Stimulated activated CD8-positive, alpha-beta memory T cell treated with anti-CD3 and anti-CD28 coated beads, Interleukin-15, amount 100 ng/mL, for 24 hours (primary cell): Measurements from ENCODE around the gene FAM217A.

Source experiments
- DNase-seq: peaks from one replicate; pipeline ENCODE4 v3.0.0-alpha.2; 2020; ENCODE audit warnings: low read depth

The FAM217A gene

DNA sequence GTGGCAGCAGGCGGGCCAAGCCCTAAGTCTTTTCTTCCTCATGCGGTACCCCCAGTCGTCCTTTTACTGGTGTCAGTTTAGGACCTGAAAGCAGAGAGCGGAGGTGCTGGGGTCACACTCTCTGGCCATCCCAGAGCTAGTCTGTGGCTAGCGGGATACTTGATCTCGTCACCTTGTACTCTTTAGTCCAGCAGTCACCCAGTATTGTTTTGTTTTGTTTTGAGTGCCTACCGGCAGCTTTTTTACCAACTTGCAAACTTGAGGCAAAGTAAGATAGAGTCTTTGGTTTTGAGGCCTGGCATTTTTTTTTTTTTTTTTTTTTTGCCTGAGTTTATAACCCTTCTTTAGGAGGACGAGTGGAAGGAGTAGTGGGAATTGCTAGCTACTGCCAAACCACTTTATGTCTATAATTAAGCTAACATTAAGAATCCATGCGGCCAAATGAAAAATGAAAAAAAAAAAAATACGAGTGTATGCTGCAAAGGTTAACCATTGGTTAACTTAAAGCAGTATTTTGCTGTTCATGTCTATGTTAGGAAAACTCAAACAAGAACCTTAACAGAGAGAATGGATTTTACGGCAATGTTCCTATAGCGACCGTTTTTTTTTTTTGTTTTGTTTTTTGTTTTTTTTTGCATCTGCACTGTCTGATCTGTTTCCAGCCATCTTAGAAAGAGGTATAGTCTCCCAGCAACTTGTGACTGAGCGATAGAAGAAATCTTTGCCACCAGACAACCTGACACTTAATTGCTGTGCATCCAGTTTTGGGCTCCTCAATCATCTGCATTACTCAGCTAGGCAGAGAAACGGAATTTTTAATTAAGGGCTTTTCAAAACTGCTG, 56.9 kb downstream of the FAM217A start:
- DNase-seq, result no peak

DNA sequence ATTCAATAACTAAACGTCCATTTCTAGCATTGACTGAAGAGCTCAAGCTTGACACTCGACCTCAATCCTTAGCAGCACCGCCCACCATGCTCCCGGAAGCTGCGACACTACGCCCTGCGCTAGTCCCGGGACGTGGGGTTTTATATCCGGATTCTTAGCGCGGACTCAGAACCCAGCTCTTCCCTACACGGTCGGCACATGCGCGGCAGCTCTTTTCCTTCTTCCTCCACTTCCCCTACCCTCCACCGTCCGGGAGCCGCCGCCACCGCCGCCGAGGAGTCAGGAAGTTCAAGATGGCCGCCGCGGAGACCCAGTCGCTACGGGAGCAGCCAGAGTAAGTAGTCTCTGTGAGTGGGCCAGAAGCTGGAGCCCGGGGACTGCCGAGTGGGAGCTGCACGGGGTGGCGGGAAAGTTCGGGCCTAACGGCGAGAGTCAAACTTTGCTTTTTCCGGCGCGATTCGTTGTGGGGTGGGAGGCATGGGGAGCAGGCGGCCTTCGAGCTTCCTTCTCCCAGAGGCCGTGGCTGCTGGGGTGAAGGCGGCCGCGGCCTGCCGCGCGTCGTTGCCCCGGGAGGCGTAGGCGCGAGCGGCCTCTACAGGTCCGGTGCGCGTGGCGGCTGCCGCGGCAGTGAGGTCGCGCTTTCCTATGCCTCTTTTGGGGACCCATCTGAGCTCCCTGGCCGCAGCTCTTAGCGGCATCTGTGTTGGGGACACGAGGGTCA, 57.6 kb downstream of the FAM217A start:
- peak; percentile 66 for DNase-seq

DNA sequence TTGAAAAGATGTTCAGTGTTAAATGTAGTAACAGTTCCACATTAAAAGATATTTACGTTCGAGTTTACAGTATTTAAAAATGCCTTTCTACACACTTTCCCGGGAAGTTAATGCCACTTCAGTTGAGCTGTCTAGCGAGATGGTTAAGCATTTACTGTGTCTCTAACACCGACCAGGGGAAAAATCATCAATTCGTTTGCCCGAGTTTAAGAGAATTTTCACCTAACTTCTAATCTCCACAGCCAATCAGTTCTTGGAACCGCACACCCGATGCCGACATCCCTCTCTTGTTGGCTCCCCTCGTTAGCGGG, 58.2 kb downstream of the FAM217A start:
- DNase-seq, result no peak

DNA sequence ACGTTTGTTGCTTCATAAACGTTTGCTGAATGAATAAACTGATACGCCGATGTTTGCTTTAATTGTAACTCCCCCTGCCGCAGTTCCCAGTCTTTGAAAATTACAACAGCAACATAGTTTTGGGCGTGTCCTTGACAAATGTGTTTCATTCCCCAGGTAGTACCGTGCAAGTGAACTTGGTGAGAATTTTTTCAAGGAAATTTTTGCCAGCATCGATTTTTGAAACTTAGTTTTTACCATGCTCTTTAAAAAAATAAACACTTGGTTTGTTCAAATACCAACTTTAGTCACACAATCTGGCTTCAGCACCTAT, 60.1 kb downstream of the FAM217A start:
- no peak for DNase-seq
